GM21528 (cell line): ENCODE data around the gene TUBA3E.
"Not testable (repeated sequence)": the region's sequence is repeated elsewhere in the genome, so short reads cannot be mapped to it uniquely, and the experiment has no call there.

Experiments used
- ATAC-seq: cut with Tn5 transposase; IDR thresholded peaks from one replicate; pipeline ENCODE4 v1.9.1; 2021; ENCODE audit warnings: mild to moderate bottlenecking, moderate library complexity; ENCODE audit not compliant: unreplicated experiment, low FRiP score

Gene TUBA3E

GRCh38 chr2:130165293-130166016 lies 32.8 kb downstream of the TUBA3E start:
- no peak for ATAC-seq

GRCh38 chr2:130162968-130163367 lies 35.3 kb downstream of the TUBA3E start:
- no peak for ATAC-seq

- not testable (repeated sequence) for ATAC-seq
Measured at GRCh38 chr2:130162486-130162885, 35.8 kb downstream of the TUBA3E start.

DNA sequence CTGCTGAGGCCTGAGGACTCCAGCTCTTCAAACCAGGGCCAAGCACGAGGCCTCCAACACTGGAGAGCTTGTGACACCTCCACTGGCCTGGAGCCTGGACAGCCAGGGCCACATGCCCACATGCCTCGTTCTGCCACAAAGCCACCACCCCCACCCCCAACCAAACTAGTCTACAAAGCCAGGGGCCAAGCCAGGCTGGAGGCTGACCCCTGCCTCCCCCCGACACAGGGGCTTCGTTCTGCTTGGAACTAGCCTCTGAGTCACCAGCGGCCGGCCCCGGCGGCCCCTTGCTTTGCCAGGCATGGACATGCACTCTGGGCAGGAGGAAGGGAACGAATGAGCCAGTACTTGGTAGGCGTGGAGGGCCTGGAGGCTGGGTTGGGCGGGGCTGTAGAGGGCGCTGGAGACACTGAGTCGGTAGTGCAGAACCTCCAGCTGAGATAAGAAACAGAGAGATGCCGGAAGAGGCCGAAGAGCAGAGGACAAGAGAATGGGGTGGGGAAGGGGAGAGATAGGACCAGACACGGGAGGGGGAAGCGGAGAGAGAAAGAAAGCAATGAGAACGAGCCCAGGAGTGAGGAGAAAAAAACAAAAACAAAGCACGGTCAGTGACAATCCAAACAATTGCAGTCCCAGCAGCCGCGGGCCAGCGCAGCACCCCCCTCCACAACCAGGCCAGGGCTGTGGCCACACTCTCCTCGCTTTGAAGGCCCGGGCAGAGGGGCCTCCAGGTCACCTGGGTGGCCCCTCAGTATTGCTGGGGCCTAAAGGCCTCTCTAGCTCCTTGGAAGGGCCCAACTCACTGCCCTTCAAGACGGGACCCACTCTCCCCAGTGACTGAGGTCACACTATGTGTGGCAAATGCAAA lies 37.2 kb downstream of the TUBA3E start:
- not testable (repeated sequence) for ATAC-seq

DNA sequence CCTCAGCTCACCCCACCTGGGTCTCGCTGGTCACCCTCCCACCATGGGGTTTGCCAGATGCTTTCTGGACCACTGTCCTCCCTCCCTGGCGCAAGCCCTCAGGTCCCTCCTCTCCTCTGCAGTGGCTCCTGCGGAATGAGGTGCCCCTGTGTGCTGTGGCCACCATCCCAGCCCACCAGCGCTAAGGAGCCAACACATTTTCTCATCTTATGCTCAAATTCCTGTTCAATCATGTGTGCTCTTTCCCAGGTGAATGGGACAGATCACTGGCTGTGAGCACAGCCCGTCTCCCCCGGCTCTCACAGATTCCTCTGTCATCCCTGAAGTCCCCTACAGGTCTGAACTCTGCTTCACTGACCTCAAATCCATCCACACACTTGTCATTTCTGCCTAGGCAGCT lies 38.1 kb downstream of the TUBA3E start:
- ATAC-seq, result no peak

GRCh38 chr2:130159376-130159775 lies 38.9 kb downstream of the TUBA3E start:
- ATAC-seq, result not testable (repeated sequence)

GRCh38 chr2:130158631-130159030 lies 39.6 kb downstream of the TUBA3E start:
- no peak for ATAC-seq

- ATAC-seq, result peak; percentile 81
Measured at GRCh38 chr2:130157825-130158514, 40.3 kb downstream of the TUBA3E start.

- peak; percentile 35 for ATAC-seq
Measured at GRCh38 chr2:130157354-130157753, 40.9 kb downstream of the TUBA3E start.

GRCh38 chr2:130156624-130157004 lies 41.6 kb downstream of the TUBA3E start:
- ATAC-seq, result no peak

GRCh38 chr2:130155956-130156623 lies 42.1 kb downstream of the TUBA3E start:
- ATAC-seq, result not testable (repeated sequence)

DNA sequence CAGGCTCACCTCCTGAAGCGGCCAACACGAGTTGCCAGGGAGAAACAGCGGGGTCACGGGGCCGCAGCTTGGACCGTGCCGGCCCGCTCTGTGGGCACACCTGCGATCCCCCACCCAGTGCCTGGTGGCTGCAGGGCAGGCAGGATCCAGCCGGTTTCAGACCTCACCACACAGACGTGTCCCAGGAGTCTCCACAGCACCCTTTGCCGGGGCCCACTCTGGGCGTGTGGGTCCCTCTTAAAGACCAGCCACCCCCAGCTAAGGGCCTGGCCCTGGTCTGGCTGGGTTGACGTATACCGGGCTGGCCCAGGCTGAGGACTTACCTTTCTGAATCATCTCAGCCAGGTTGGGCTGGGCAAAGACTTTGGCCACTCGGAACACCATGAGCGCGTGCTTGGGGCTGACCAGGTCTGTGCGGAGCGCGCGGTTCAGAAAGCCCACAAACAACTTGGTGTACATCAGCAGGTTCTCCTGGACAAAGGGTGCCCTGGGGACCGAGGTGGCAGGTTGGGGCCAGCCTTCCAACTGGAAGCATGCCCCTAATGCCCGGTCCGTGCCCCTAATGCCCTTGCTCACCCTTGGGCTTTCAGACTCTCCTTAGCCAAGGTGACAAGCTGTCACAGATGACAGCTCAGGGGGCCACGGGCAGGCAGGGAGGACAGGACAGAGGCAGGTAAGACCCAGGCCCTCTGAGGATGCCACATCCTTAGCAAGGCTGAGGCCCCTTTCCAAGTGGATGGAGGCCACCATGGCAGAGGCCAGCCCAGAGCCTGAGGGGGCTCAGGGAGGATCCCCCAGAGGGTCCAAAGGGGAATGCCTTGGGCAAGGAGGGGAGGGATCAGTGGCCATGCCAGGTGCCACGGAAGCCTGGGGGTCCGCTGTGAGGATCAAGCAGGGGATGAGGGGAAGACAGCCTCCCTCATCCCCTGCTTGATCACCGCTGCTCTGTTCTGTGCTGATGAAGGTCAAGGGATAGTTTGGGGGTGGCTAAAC lies 43.2 kb downstream of the TUBA3E start:
- no peak for ATAC-seq

DNA sequence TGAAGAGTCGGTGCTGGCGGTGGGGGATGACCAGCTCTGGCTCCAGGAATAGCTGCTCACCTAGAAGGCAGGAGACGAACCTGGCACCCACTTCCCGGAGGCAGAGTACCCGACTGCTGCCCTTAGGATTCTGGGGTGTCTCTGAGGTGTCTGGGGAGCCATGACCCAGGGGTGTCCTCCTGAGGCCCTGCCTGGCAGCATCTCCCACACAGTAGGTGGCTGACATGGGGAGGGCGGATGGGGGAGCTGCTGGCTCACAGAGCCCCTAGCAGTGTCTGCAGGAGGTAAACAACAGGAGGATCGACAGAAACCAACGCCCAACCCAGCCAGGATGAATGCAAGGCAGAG lies 43.8 kb downstream of the TUBA3E start:
- ATAC-seq, result not testable (repeated sequence)

GRCh38 chr2:130153721-130154422 lies 44.4 kb downstream of the TUBA3E start:
- not testable (repeated sequence) for ATAC-seq

GRCh38 chr2:130152816-130153595 lies 45.2 kb downstream of the TUBA3E start:
- no peak for ATAC-seq

DNA sequence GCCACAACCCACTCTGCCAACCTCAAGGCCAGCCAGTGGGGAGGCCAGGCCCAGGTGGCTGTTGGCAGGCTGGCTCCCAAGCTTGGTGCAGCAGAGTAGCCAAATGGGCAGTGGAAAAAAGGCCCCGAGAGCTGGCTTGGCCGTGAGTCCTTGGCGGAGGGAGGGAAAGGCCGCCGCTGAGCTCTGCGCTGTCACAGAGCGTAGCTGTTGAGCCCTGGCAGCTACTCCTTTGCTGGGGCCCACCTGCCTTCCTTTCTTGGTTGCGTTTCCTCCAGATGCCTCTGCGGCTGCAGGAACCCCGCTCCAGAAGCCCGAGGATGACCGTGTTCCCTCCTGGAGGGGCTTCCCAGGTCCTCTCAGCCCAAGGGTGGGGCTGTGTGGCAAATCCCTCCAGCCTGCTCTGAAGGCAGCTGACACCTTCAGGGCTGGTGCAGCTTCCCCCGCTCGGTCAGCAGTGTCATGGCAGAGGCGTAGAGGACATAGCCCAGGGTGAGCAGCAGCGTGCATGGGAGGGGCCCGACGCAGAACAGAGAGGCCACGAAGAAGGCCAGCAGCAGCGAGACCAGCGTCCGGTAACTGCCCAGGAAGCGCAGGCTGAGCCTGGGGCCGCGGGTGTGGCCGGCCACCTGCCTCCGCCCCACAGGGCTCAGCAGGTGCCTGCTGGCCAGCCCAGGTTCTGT lies 46.0 kb downstream of the TUBA3E start:
- ATAC-seq, result not testable (repeated sequence)

GRCh38 chr2:130151145-130151512 lies 47.1 kb downstream of the TUBA3E start:
- ATAC-seq, result not testable (repeated sequence)
